ENCODE results near the gene CHRNE. TPM values are rescaled to one million over a fixed set of nuclear protein-coding genes. Genes with fewer than 3 reads are reported as not detected.

Gene CHRNE
- total and polyA plus RNA-seq, 2 donors (not counting 1 experiment from before 2014, with no cell fraction given), result 0.19 to 0.66 TPM

DNA sequence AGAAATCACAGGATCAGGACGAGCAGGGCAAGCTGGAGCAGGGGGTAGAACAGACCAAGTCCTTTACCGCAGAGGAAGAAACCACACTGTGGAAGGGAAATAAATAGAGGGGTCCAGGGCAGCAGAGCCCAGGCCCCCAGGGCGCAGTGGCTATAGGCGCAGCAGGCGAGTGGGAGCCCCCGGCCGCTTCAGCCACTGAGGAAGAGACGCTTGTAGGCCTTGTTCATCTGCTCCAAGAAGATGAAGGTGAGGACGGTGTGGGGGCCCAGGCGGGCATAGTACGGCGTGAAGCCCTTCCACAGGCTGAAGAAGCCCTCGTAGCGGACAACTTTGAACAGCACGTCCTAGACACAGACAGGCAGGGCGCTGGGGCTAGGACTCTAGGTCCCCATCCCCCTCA is 34.7 kb upstream of the CHRNE start:
- Histone ChIP-seq H3K4me2 (ENCODE audit: extremely low read depth, insufficient read depth, low read length) (no peak overlapping the region), H3K36me3 (ENCODE audit: control insufficient read depth, insufficient read depth, low read length) (peaks cover 17% of the 10 kb centered on the region)
- DNase-seq (ENCODE audit: low read depth in 2 of 2), result no peak

DNA sequence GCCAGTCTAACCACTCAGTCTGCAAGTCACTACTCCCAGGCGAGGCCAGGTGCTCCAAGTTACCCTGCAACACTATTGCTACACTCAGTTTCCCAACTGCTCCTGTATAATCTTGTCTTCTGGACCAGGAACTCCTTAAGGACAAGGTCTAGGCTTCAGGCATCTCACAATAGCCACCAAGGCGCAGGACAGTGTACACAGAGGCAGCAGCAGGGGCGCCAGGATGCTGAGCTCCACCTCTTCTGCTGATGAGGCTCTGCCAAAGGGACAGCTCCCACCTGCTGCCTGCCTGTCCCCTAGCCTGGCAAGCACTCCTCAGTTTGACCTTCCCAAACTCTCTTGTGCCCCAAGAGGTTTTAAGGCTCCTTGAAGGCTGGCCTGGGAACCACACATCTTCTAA is 33.5 kb upstream of the CHRNE start:
- peaks cover 13% of the 10 kb centered on the region for H3K4me1 ChIP-seq (ENCODE audit: control insufficient read depth, extremely low read depth, insufficient read depth, low read length)
- peaks cover 13% of the 10 kb centered on the region for H3K36me3 ChIP-seq (ENCODE audit: control insufficient read depth, insufficient read depth, low read length)
- no peaks in the 10 kb centered on the region for H3K9me3 ChIP-seq (ENCODE audit: control insufficient read depth, insufficient read depth, low read depth, low read length)
- no peak overlapping the region for H3K9ac ChIP-seq (ENCODE audit: insufficient read depth, low read length)
- DNase-seq (ENCODE audit: low read depth in 2 of 2), result no peak
- peaks cover 26% of the 10 kb centered on the region for H3K79me2 ChIP-seq (ENCODE audit: control insufficient read depth, insufficient read depth, low read length)
- TF ChIP-seq, protein P1, sequence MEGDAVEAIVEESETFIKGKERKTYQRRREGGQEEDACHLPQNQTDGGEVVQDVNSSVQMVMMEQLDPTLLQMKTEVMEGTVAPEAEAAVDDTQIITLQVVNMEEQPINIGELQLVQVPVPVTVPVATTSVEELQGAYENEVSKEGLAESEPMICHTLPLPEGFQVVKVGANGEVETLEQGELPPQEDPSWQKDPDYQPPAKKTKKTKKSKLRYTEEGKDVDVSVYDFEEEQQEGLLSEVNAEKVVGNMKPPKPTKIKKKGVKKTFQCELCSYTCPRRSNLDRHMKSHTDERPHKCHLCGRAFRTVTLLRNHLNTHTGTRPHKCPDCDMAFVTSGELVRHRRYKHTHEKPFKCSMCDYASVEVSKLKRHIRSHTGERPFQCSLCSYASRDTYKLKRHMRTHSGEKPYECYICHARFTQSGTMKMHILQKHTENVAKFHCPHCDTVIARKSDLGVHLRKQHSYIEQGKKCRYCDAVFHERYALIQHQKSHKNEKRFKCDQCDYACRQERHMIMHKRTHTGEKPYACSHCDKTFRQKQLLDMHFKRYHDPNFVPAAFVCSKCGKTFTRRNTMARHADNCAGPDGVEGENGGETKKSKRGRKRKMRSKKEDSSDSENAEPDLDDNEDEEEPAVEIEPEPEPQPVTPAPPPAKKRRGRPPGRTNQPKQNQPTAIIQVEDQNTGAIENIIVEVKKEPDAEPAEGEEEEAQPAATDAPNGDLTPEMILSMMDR (conservative IDR thresholded peaks at IDR 0.05 in 1 of 2, IDR thresholded peaks at IDR 0.05 in 1 of 2; ENCODE audit: low read depth in 1 of 2, low read length in 2 of 2), result no peak
- TF ChIP-seq EZH2 (IDR thresholded peaks at IDR 0.05; ENCODE audit: low read length, missing control alignments), result no peak
- H4K20me1 ChIP-seq (ENCODE audit: control insufficient read depth, extremely low read depth, insufficient read depth, low read length), result no peaks in the 10 kb centered on the region
- H3K4me3 ChIP-seq (replicated peaks in 1 of 4; ENCODE audit: control extremely low read depth in 1 of 4, insufficient read depth in 1 of 4, low read depth in 3 of 4, low read length in 4 of 4), result no peak overlapping the region
- H3K27ac ChIP-seq (ENCODE audit: insufficient read depth, low read length), result no peak overlapping the region
- no peak overlapping the region for H2AFZ ChIP-seq (ENCODE audit: low read length)
- no peak overlapping the region for H3K4me2 ChIP-seq (ENCODE audit: extremely low read depth, insufficient read depth, low read length)
- no peaks in the 10 kb centered on the region for H3K27me3 ChIP-seq (ENCODE audit: control insufficient read depth, insufficient read depth, low read length)

More for the DNA sequence above, 34.7 kb upstream of the CHRNE start:
- Histone ChIP-seq H3K27ac (ENCODE audit: insufficient read depth, low read length) (no peak overlapping the region), H2AFZ (ENCODE audit: low read length) (no peak overlapping the region), H3K27me3 (ENCODE audit: control insufficient read depth, insufficient read depth, low read length) (no peaks in the 10 kb centered on the region), H3K9me3 (ENCODE audit: control insufficient read depth, insufficient read depth, low read depth, low read length) (no peaks in the 10 kb centered on the region), H3K4me1 (ENCODE audit: control insufficient read depth, extremely low read depth, insufficient read depth, low read length) (peaks cover 15% of the 10 kb centered on the region), H3K9ac (ENCODE audit: insufficient read depth, low read length) (no peak overlapping the region), H3K4me3 (replicated peaks in 1 of 4; ENCODE audit: control extremely low read depth in 1 of 4, insufficient read depth in 1 of 4, low read depth in 3 of 4, low read length in 4 of 4) (no peak overlapping the region), H4K20me1 (ENCODE audit: control insufficient read depth, extremely low read depth, insufficient read depth, low read length) (no peaks in the 10 kb centered on the region), H3K79me2 (ENCODE audit: control insufficient read depth, insufficient read depth, low read length) (peaks cover 37% of the 10 kb centered on the region)
- TF ChIP-seq, protein P1 (conservative IDR thresholded peaks at IDR 0.05 in 1 of 2, IDR thresholded peaks at IDR 0.05 in 1 of 2; ENCODE audit: low read depth in 1 of 2, low read length in 2 of 2), result no peak
- TF ChIP-seq EZH2 (IDR thresholded peaks at IDR 0.05; ENCODE audit: low read length, missing control alignments), result no peak

DNA sequence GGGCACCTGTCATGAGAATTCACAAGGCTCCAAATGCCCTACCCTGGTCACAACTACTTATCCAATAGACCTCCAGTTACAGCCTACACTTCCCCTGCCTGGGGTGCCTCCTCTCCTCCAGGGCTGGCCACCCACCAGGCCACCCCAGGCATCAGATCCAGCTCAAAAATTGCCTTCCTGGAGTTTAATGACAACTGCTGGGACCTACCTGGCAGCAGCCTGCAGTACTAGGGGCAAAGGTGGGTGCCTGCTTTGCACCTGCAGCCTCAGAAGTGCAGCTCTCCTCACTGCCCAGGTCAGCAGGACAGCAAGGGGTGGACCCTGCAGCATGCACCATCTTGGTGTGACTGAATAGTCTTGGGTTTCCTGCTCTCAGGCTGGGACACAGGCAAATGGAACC is 32.8 kb upstream of the CHRNE start:
- DNase-seq (ENCODE audit: low read depth in 2 of 2), result no peak
- TF ChIP-seq EZH2 (IDR thresholded peaks at IDR 0.05; ENCODE audit: low read length, missing control alignments), result no peak
- TF ChIP-seq, protein P1 (conservative IDR thresholded peaks at IDR 0.05 in 1 of 2, IDR thresholded peaks at IDR 0.05 in 1 of 2; ENCODE audit: low read depth in 1 of 2, low read length in 2 of 2), result no peak
- Histone ChIP-seq H3K27me3 (ENCODE audit: control insufficient read depth, insufficient read depth, low read length) (no peaks in the 10 kb centered on the region), H3K27ac (ENCODE audit: insufficient read depth, low read length) (no peak overlapping the region), H3K9me3 (ENCODE audit: control insufficient read depth, insufficient read depth, low read depth, low read length) (no peaks in the 10 kb centered on the region), H2AFZ (ENCODE audit: low read length) (no peak overlapping the region), H4K20me1 (ENCODE audit: control insufficient read depth, extremely low read depth, insufficient read depth, low read length) (no peaks in the 10 kb centered on the region), H3K4me1 (ENCODE audit: control insufficient read depth, extremely low read depth, insufficient read depth, low read length) (peaks cover 10% of the 10 kb centered on the region), H3K4me3 (replicated peaks in 1 of 4; ENCODE audit: control extremely low read depth in 1 of 4, insufficient read depth in 1 of 4, low read depth in 3 of 4, low read length in 4 of 4) (no peak overlapping the region), H3K9ac (ENCODE audit: insufficient read depth, low read length) (no peak overlapping the region), H3K4me2 (ENCODE audit: extremely low read depth, insufficient read depth, low read length) (no peak overlapping the region), H3K79me2 (ENCODE audit: control insufficient read depth, insufficient read depth, low read length) (peaks cover 18% of the 10 kb centered on the region), H3K36me3 (ENCODE audit: control insufficient read depth, insufficient read depth, low read length) (peaks cover 13% of the 10 kb centered on the region)

All from fibroblast of lung (primary cell).